OCI-LY1 (cell line): Measurements from ENCODE around the gene LPAR1.
"Not testable (repeated sequence)": the region's sequence is repeated elsewhere in the genome, so short reads cannot be mapped to it uniquely, and the experiment has no call there.

Experiments used
- EZH2 ChIP-seq: fragments of 200-600 bp; sonication (generic), shearing (Covaris generic); IDR thresholded peaks from 2 replicates; pipeline ENCODE4 v1.8.0; 2017; ENCODE audit warnings: borderline replicate concordance, mixed run types, mild to moderate bottlenecking, antibody characterized with exemption, low read length, moderate library complexity, mixed read lengths
- TF ChIP-seq, protein P1 (sequence below): fragments of 200-600 bp; sonication (generic), shearing (Covaris generic); IDR thresholded peaks from 2 replicates; pipeline ENCODE4 v1.5.1; 2017; ENCODE audit warnings: mild to moderate bottlenecking, antibody characterized with exemption, low read length, moderate library complexity, mixed read lengths

DNA sequence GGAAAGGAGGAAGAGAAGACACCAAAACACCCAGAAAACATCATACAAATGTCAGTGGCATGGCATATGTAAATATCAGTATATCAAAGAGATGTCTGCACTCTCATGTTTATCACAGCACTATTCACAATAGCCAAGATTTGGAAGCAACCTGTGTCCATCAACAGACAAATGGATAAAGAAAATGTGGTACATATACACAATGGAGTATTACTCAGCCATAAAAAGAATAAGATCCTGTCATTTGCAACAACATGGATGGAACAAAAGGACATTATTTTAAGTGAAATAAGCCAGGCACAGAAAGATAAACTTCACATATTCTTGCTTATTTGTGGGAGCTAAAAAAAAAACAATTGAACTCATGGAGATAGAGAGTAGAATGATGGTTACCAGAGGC lies 213.1 kb downstream of the LPAR1 start:
- TF ChIP-seq, protein P1, sequence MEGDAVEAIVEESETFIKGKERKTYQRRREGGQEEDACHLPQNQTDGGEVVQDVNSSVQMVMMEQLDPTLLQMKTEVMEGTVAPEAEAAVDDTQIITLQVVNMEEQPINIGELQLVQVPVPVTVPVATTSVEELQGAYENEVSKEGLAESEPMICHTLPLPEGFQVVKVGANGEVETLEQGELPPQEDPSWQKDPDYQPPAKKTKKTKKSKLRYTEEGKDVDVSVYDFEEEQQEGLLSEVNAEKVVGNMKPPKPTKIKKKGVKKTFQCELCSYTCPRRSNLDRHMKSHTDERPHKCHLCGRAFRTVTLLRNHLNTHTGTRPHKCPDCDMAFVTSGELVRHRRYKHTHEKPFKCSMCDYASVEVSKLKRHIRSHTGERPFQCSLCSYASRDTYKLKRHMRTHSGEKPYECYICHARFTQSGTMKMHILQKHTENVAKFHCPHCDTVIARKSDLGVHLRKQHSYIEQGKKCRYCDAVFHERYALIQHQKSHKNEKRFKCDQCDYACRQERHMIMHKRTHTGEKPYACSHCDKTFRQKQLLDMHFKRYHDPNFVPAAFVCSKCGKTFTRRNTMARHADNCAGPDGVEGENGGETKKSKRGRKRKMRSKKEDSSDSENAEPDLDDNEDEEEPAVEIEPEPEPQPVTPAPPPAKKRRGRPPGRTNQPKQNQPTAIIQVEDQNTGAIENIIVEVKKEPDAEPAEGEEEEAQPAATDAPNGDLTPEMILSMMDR: not testable (repeated sequence)
- TF ChIP-seq EZH2: not testable (repeated sequence)
